ENCODE results near the gene GPC3.

- TF ChIP-seq, protein P1, sequence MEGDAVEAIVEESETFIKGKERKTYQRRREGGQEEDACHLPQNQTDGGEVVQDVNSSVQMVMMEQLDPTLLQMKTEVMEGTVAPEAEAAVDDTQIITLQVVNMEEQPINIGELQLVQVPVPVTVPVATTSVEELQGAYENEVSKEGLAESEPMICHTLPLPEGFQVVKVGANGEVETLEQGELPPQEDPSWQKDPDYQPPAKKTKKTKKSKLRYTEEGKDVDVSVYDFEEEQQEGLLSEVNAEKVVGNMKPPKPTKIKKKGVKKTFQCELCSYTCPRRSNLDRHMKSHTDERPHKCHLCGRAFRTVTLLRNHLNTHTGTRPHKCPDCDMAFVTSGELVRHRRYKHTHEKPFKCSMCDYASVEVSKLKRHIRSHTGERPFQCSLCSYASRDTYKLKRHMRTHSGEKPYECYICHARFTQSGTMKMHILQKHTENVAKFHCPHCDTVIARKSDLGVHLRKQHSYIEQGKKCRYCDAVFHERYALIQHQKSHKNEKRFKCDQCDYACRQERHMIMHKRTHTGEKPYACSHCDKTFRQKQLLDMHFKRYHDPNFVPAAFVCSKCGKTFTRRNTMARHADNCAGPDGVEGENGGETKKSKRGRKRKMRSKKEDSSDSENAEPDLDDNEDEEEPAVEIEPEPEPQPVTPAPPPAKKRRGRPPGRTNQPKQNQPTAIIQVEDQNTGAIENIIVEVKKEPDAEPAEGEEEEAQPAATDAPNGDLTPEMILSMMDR (conservative IDR thresholded peaks at IDR 0.05) = no peak
- no peak for TF ChIP-seq EZH2 (IDR thresholded peaks at IDR 0.05; ENCODE audit: low read depth)
These were observed 4.1 kb upstream of the GPC3 start for GRCh38 chrX:133989490-133989889.
